Activated CD8-positive, alpha-beta memory T cell treated with anti-CD3 and anti-CD28 coated beads for 1 hour (primary cell): Measurements from ENCODE around the gene KRT33B.
"Not testable (repeated sequence)": the region's sequence is repeated elsewhere in the genome, so short reads cannot be mapped to it uniquely, and the experiment has no call there.

ENCODE experiments used
- DNase-seq, 2 donors: peaks; one replicate each; pipeline ENCODE4 v3.0.0-alpha.2; 2020; ENCODE audit warnings: low read depth in 1 of 2; ENCODE audit errors: extremely low read depth in 1 of 2

KRT33B gene

DNA sequence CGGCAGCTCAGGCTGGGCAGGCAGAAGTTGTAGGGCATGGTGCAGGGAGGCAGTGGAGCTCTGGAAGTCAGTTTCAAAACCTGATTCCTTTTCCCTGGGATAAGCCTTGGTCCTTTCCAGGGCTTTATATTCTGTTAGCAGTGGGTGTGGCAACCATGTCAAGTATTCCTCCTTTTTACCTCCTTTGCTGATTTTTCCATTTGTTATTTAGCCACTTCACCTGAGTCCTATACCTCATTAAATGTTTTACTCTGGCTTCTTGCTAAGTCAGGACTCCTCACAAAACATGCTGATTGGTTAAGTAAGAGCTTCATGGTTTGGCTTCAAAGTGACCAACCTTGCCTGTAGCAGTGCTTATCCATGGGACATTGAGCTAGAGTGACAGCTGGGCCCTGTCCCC is at the start of gene KRT33B:
Gene KRT33B, minus strand, starts transcription at position 101 of the 400 bp plus-strand sequence. Its CDS starts 63 bp downstream, at position 38.
- DNase-seq = no peak

DNA sequence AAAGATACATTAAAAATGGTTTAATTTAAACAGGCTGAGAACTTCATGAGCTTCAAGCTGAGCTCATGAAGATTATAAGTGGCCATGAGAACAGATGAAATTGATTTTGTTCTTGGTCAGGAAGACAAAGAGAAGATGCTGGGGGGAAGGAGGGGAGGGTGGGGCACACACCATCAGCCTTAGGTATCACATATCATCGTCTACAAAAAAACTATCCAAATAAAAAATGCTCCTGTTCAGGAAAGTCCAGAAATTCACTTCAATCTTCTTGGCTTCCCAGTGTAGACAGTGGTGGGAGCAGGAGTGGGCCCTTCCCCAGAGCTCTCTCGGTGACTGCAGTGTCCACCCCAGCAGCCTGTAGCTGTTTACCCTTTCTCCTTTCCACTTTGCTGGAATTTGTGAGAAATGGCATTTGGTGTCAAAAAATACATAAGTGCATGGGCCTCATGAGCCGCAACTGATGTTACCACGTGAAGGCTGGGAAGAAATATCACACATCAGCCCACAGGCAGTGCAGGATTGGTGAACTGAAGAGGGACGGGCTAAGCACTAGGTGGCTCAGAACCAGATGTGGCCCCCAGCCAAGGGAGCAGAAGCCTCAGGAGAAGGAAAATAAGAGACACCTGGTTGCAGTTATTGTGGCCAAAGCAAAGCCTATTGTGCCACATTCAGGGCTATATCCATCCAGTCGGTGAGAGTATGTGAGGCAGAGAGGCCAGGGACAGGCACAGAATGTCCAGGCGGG is 48.7 kb upstream of the KRT33B start:
- DNase-seq = no peak

DNA sequence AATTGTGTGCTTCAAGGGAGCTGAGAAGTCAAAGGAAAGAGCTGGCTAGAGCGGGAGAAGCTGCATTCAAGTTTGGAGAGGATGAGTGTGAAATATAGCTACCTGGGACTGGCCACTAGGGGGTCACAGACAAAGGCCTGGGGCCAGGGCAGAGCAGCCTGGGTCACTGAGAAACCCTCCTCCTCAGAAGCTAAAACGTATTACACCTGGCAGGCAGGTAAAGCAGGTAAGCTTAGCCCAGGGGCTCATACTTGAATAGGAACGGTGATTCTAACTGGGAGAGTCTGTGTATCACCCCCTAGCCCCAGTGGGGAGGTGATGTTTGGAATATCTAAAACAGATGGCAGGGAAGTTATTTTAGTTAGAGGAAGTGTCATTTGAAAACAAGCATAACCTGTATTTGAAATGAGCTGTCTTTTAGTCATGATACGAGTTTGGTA is 48.0 kb upstream of the KRT33B start:
- DNase-seq = no peak

DNA sequence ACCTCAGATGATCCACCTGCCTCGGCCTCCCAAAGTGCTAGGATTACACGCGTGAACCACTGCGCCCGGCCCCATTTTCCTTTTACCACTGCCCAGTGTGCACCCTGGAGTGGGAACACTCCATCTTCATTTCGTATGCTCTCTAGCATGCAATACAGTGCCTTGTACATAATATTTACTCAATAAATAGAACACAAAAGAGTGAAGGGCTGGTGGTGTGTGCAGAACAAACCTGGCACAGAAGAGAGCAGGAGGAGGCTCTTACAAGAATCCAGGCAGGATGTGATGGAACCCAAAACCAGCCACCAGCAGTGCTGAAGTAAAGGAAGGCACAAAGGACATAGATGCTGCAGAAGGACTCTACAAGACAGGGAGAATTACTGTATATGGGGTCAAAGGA is 47.5 kb upstream of the KRT33B start:
- no peak for DNase-seq

DNA sequence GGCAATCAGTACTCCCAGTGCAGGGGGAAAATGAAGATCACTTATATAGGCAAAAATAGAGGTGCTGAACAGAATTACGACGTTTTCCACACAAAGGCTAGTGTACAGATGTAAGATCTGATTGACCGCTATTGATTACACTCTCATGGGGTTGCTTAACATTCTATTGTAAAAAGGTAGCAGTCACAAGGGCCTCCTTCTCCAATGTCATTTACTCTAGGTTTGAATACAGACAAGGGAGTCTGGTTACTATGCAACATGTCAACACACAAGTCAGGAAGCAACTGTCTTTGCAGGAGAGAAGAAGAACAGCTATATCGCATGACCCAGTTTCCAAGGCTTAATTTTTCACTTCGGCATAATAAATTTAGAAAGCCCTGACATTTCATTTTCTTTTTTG is 46.9 kb upstream of the KRT33B start:
- no peak for DNase-seq

DNA sequence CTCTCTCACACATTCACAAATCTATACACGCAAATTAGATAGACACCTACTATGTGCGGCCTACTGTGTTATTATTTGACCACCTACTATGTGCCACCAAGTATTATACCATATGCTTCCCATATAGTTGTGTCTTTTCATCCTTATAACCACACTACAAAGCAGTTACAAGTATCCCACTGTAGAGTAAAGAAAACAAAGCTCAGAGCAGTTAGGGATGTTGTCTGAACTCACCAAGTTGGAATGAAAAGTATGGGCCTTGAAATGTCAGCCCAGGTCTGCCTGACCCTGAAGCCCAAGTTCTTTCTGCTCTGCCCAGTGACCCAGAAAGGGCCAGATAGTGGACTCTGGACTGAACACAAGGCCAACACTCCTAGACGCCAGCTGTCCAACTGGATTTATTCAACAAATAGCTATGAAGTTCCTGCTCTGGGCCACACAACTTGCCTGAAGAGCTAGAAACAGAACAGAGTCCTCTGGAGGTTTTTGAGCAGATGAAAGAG is 46.3 kb upstream of the KRT33B start:
- no peak for DNase-seq

DNA sequence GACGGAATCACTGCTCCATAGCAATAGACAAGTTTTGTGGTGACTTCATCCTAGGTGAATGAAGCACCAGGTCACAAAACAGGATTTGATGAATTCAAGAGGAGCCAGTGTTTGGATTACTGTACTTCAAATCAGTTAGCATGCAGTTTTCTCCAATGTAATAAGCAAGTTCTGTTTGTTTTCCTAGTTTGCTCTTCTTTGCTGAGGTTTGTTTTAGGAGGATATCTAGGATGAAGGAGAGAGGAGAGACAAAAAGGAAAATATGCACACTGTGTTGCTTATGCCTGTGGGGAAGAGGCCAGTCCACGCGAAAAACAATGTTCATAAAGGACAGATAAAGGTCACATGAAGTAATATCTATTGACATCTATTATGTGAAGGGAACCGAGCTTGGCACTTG is 45.8 kb upstream of the KRT33B start:
- no peak for DNase-seq

DNA sequence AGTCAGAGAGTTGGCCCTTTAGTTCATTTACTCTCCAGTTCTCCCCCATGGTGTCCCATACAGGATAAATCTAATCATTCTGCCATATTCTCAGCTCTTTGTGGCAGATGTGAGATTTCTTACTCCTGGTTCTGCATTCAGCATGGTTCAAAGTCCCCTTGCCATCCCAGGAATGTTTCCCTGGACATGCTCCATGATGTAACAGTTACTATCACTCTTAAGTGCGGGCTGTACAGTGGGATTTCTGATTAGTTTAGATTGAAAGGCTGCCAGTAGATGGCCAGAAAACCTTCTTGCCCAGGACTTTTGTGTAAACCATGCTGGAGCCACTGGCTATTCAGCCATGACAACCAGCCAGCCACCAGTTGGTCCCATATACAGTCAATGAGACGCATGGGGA is 44.4 kb upstream of the KRT33B start:
- DNase-seq = no peak

DNA sequence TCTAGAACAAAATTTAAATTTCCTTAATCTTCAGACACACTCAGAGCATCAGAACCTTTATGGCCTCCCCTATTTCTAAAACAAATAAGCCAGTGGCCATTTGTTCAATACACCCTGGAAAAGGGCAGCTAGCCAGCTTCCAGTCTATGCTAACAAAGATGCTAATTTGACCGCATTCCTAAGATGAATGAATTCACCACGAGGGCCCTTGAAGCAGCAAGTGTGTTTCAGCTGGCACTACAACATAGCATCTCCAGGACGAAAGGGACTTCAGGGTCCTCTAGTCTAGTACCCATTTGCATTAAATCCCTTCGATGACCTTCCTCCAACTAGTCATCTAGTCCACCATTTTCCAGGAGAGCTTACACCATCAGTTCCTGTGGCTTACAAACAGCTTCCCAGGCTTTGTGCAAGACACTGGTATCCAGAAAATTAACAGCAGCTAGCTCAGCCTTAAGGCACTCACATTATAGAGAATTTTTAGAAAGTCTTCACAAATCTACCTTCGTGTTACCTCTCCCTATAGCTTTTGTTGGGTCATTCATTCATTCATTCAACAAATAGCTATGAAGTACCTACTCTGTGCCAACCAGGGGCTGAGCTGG is 43.8 kb upstream of the KRT33B start:
- DNase-seq = no peak

DNA sequence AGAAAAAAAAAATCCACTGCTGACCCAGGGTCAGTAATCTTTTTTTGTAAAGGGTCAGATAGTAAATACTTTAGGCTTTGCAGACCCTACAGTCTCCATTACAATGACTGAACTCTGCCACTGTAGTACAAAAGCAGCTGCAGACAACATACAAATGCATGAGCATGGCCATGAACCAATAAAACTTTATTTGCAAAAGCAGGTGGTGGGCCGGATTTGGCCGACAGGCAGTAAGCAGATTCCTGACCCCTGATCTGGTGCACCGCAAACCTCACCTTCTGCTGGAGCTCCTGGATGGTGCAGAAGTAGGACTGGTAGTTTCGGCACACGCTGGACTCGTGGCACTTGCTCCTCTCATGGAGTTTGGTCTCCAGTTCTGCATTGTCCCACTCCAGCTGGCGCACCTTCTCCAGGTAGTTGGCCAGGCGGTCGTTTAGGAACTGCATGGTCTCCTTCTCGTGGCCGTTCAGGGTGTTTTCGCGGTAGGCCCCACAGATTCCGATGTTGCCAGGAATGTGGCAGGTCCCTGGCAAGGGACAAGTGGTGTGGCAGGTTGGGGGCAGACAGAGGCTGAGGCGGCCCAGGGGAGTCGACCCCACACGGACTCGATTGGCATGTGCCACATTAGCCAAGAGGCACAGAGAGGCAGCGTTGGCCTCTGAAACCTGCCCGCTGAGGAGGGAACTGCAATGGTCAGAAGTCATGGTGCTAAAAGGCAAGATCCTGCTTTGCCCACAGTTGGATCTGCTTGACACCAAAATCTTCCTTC is 41.6 kb upstream of the KRT33B start:
- DNase-seq = no peak

DNA sequence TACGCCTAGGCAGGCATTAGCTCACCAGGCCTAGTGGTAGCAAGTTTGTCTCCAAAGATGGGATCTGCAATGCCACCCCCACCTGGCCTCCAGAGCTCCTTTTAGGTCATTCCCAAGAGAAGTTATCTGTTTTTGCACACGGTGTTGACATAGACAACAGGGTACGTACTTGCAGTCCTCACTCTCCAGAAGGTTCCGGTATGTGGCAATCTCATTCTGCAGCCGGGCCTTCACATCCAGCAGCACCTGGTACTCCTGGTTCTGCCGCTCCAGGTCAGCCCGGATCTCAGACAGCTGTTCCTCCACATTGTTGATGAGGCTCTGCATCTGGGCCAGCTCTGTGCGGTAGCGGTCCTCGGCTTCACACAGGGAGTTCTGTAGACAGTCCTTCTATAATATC is 37.6 kb upstream of the KRT33B start:
- DNase-seq = no peak

DNA sequence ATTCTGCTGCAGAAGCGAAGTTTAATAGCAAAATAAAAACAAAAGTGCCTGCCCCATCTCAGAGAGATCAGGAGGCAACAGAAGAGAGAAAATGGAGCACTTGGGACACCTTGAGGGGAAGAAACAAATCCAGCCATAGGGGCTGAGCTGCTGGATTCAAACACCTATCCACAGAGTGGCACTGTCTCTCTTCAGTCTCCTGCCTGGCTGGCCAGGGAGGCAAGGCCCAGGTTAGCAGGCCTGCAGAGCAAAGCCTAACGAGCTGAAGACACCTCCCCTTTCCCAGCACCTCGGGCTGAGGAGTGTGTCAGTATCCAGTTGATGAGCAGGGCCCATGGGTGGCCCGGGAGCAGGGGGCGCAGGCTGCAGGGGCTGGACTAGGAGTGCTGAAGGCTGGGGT is 36.6 kb upstream of the KRT33B start:
- no peak for DNase-seq

DNA sequence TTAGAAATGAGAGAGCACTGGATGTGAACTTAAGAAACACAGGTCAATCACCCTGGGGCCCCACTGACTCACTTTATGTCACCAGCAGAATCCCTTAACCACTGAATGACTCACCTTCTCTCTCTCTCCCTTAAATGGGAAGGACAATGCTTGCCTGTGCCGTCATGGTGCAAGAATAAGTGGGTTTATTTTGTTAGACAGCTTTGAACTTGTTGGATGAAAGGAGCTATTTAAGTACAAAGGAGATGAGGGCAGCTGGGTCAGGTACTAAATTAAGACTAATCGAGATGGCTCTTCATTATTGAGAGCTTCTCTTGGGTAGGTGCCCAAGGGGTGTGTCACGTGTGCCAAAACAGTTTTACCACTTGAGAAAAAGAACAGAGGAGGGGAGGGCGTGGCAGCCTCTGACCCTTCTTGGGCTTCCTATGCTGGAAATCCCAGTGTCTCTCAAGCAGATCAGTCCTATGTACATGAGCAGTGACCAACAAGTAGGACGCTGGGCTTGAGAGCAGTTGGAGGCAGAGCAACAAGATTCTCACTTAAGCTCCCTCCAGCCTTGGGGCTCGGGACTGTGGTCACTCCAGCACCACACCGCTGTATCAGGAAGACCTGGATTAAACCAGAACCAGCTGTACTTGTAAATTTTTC is 34.5 kb upstream of the KRT33B start:
- DNase-seq = no peak

DNA sequence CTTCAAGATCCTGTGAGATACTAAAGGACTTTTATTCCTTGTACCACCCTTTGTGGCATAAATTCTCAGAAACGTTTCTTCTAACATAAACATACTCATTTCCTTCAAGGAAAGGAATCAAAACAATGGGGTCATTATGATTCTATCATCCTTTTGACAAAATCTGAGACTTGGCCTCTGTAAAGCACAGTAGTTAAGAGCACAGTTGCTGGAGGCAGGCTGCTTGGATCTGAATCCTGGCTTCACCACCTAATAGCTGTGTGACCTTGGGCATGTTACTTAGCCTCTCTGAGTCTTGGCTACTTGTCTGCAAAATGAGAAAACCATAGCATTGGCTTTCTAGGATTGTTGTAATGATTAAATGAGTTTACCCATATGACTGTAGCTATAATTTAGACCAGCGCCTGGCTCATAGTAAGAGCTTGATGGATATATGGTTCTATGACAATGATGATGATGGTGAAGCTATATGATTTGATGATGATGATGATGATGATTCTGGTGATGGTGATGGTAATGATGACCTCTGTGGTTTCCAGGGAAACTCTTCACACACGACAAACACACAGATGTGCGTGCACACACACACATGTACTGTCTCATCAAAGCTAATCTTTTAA is 33.9 kb upstream of the KRT33B start:
- DNase-seq = no peak

DNA sequence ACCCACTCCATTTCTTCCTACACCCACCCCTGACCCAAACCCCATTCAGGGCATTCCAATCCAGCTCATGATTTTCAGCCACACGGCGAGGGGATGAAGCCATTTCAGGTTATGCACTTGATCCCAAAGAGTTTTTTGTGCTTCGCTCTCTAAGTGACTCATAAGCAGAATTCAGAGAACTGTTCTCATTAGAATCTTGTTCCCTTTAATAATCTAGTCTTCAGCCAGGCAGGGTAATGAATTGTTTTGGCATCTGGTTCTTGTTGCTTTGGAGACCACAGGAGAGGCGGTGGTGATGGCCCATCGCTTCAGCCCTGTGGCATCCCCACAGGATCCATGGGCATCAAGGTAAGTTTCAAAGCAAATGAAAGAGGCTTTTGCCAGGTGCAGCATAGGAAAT is 32.5 kb upstream of the KRT33B start:
- DNase-seq = no peak

DNA sequence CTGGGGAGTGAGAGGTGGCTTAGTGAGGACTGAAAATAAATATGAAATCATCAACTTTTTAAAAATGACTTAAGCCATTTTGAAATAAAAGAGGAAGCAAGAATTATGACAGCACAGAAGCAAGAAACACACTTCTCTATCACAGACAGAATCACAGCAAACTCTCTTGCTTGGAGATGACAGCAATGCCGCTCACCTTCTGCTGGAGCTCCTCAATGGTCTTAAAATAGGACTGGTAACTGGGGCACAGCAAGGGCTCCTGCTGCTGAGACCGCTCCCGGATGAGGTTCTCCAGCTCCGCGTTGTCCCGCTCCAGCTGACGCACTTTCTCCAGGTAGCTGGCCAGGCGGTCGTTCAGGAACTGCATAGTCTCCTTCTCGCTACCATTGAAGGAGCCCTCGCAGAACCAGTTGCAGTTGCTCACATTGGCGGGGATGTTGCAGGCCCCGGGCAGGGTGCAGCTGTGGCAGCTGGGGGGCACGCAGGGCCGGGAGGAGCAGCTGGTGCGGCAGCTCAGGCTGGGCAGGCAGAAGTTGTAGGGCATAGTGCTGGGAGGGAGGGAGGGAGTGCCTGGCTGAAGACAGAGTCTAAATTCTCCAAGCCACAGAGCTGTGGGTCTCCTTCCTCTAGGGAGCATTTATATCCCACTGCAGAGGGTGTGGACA is 27.5 kb upstream of the KRT33B start, which contains the start of gene KRT31:
Gene KRT31, minus strand, starts transcription at position 613 of the 665 bp plus-strand sequence. Its CDS starts 69 bp downstream, at position 544.
- no peak for DNase-seq

DNA sequence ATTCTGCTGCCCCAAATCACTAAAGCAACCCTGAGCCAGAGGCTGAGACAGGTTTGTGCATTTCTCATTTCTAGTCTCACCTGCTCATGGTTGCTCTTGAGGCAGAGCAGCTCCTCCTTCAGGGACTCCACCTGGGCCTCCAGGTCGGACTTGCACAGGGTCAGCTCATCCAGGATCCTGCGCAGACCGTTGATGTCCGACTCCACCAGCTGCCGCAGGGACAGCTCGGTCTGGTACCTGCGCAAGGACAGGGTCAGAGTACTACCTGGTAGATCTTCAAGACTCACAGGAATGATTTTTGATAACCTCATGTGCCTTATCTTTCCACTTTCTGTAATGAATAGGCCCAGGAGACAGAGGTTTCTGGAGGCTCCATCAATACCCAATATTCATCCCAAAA is 26.7 kb upstream of the KRT33B start:
- DNase-seq = no peak

DNA sequence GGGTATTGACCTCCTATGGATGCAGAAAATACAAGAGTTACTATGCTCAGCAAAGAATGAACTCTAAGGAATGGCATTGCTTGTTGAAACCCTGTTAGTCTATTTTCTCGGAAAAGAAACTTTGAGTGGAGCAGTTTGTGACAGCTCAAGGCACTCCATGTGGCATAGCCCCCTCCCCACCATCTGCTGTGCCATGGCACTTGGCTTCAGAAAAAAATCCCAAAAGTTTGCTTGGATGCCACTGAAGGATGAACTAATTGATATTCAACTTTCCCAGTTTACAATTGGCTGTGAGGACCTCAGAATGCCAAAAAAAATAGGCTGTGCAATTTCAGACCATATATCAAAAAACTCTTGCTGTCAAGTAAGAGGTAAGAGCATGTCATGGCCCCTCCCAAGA is 26.0 kb upstream of the KRT33B start:
- DNase-seq = no peak

DNA sequence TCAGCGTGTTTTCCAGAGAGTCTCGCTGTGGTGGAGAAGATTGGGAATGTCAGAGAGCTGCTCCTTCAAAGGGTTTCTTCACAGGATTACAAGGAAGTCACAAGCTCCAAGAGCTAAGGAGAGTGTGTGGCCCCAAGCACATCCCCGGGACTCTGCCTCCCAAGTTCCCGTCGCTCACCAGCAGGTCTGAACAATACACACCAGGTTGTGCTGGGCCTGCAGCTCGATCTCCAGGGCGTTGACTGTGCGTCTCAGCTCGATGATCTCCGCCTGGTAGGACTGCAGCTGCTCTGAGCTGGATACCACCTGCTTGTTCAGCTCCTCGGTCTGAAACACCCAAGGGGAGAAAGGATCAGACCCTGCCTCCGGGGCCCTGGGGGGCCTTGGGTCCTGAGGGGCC is 25.4 kb upstream of the KRT33B start:
- not testable (repeated sequence) for DNase-seq
